Body of pancreas (tissue), 4 donors: Measurements from ENCODE around the gene WDR18.

Experiments used
- CTCF ChIP-seq, 7 experiments: fragments of 450-650 bp in 4 of 7; fragments of 200-600 bp in 3 of 7; sonication (generic) in 3 of 7; IDR thresholded peaks; one replicate each; pipeline ENCODE4 v1.5.1; 2016 to 2019; ENCODE audit warnings: antibody characterized with exemption in 7 of 7
- POLR2A ChIP-seq, 3 donors: fragments of 450-650 bp; IDR thresholded peaks; one replicate each; pipeline ENCODE4 v1.6.1; 2016; ENCODE audit warnings: antibody characterized with exemption in 3 of 3, mild to moderate bottlenecking in 2 of 3

DNA sequence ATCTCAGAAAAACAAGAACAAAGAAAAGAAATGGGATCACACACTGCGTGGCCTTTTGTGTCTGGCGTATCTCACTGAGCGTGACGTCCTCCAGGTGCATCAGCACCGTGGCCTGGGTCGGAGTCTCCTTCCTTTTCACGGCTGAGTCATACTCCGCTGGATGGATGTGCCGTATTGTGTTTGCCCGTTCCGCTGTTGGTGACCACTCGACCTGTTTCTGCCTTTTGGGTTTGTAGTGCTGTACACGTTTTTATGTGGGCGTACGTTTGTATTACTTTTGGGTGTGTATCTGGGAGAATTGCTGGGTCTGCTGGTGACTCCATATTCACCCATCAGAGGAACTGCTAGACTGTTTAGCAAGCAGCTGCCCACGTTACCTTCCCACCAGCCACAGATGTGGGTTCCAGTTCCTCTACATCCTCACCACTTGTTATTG, 46.9 kb upstream of the WDR18 start:
- no peak for TF ChIP-seq CTCF (IDR thresholded peaks at IDR 0.05)
- TF ChIP-seq POLR2A (IDR thresholded peaks at IDR 0.05), result no peak
